HepG2 (cell line): ENCODE data around the gene MRPL48. TPM values are rescaled to one million over a fixed set of nuclear protein-coding genes. Genes with fewer than 3 reads are reported as not detected.

Experiments
- ATAC-seq: fragments of 200-7000 bp; cut with Tn5 transposase; 3 replicates; pipeline ENCODE4 v1.9.1; 2020; ENCODE audit warnings: mild to moderate bottlenecking, moderate library complexity
- BruUV-seq: library from RNA; stranded (reverse); fragments of 400-500 nt; replicated peaks from 2 replicates; lab custom pipeline; 2021; lab: Mats Ljungman, UMichigan
- CTCF ChIA-PET: fragments of 300-600 bp; formaldehyde crosslinking; extraction: SDS; loops from one replicate; lab custom pipeline; 2021; ENCODE audit warnings: low total read pairs, inconsistent platforms, low intra/inter-chr PET ratio; lab: Yijun Ruan, JAX
- POLR2A ChIA-PET: fragments of 350-600 bp; sonication (Branson Sonifier 250); formaldehyde crosslinking; loops from one replicate; lab custom pipeline; 2020; ENCODE audit warnings: antibody characterized with exemption, inconsistent platforms; lab: Yijun Ruan, JAX
- DNase-seq: peaks from one replicate; pipeline ENCODE4 v3.0.0-alpha.2; 2015; ENCODE audit warnings: low spot score
- FAIRE-seq: peaks from 3 replicates; lab custom pipeline; 2011; peaks lifted over from hg19 to GRCh38; lab: Jason Lieb, UNC
- H2AFZ ChIP-seq: one replicate; pipeline ENCODE4 v1.6.1; 2011; ENCODE audit warnings: low read length, inconsistent platforms
- H3K27ac ChIP-seq: fragments of 300-600 bp; 3 replicates; pipeline ENCODE4 v1.8.0; 2011; ENCODE audit warnings: mixed run types, mild to moderate bottlenecking, mixed read lengths, low read length, inconsistent platforms; ENCODE audit not compliant: insufficient read depth; ENCODE audit errors: extremely low read length
- H3K27me3 ChIP-seq, 2 experiments: fragments of 200-600 bp in 1 of 2; 2 replicates in 1 of 2; 3 replicates in 1 of 2; pipeline versions ENCODE4 v1.6.0 to v1.8.0; 2011; ENCODE audit warnings: low read length in 2 of 2, mild to moderate bottlenecking in 2 of 2, moderate library complexity in 2 of 2, inconsistent platforms in 1 of 2; ENCODE audit not compliant: insufficient read depth in 2 of 2, control insufficient read depth in 1 of 2
- H3K36me3 ChIP-seq, 2 experiments: fragments of 200-600 bp in 1 of 2; replicated peaks in 1 of 2; 2 replicates in 1 of 2; 3 replicates in 1 of 2; pipeline versions ENCODE4 v1.5.1 to v1.8.0; 2011; ENCODE audit warnings: low read length in 2 of 2, inconsistent platforms in 1 of 2; ENCODE audit not compliant: insufficient read depth in 2 of 2, control insufficient read depth in 1 of 2
- H3K4me1 ChIP-seq: 2 replicates; pipeline ENCODE4 v1.5.1; 2012; ENCODE audit warnings: low read length, inconsistent platforms; ENCODE audit not compliant: insufficient read depth
- H3K4me2 ChIP-seq: 2 replicates; pipeline ENCODE4 v1.6.0; 2011; ENCODE audit warnings: low read depth, low read length, inconsistent platforms
- H3K4me3 ChIP-seq, 3 experiments: fragments of 200-600 bp in 1 of 3; sonication (generic), shearing (Covaris generic) in 1 of 3; replicated peaks in 1 of 3; 2 replicates each; pipeline ENCODE4 v1.5.1; 2011 to 2016; ENCODE audit warnings: low read length in 3 of 3, inconsistent platforms in 2 of 3, low read depth in 2 of 3, mild to moderate bottlenecking in 2 of 3, control low read depth in 1 of 3, mixed read lengths in 1 of 3; ENCODE audit not compliant: insufficient read depth in 1 of 3
- H3K79me2 ChIP-seq: one replicate; pipeline ENCODE4 v1.6.1; 2011; ENCODE audit warnings: low read length, inconsistent platforms; ENCODE audit not compliant: insufficient read depth
- H3K9ac ChIP-seq: 2 replicates; pipeline ENCODE4 v1.6.0; 2011; ENCODE audit warnings: mild to moderate bottlenecking, low read depth, low read length, inconsistent platforms; ENCODE audit not compliant: insufficient read depth
- H3K9me3 ChIP-seq: 2 replicates; pipeline ENCODE4 v1.5.1; 2012; ENCODE audit warnings: mild to moderate bottlenecking, low read length
- H4K20me1 ChIP-seq: 2 replicates; pipeline ENCODE4 v1.6.0; 2011; ENCODE audit warnings: inconsistent platforms, mild to moderate bottlenecking, low read length, moderate library complexity; ENCODE audit not compliant: insufficient read depth
- ATF6 ChIP-seq: sonication (generic); formaldehyde crosslinking; conservative IDR thresholded peaks from 2 replicates; pipeline ENCODE4 v1.4.0; 2020; ENCODE audit warnings: missing genetic modification reagents
- MED1 ChIP-seq: sonication (generic); formaldehyde crosslinking; IDR thresholded peaks from 2 replicates; pipeline ENCODE4 v1.4.0; 2020; ENCODE audit warnings: missing genetic modification reagents
- NFKBIZ ChIP-seq: IDR thresholded peaks from 2 replicates; pipeline ENCODE4 v1.6.1; 2018; ENCODE audit warnings: missing genetic modification reagents, missing compliant biosample characterization
- SIX4 ChIP-seq: sonication (generic); formaldehyde crosslinking; IDR thresholded peaks from 2 replicates; pipeline ENCODE4 v1.4.0; 2020; ENCODE audit warnings: missing genetic modification reagents
- SP5 ChIP-seq: IDR thresholded peaks from 2 replicates; pipeline ENCODE4 v1.6.1; 2016; ENCODE audit warnings: low read depth, borderline replicate concordance
- TARDBP ChIP-seq: sonication (generic); formaldehyde crosslinking; IDR thresholded peaks from 2 replicates; pipeline ENCODE4 v1.8.0; 2022; ENCODE audit warnings: mild to moderate bottlenecking, missing genetic modification reagents
- ZNF710 ChIP-seq: sonication (generic); formaldehyde crosslinking; IDR thresholded peaks from 2 replicates; pipeline ENCODE4 v1.5.0; 2020; ENCODE audit warnings: mild to moderate bottlenecking, missing genetic modification reagents, borderline replicate concordance
- in situ Hi-C: cut with HindIII; loops from 2 replicates; pipeline ENCODE4 v1.10.0; 2017; ENCODE audit warnings: low pct_unique_long_range_greater_than_20kb; ENCODE audit not compliant: extremely low pct_ligation_motif_present
- intact Hi-C: fragments of 100-400 bp; cut with micrococcal nuclease; formaldehyde crosslinking; loops from one replicate; pipeline ENCODE4 v1.10.0; 2022; ENCODE audit not compliant: unreplicated experiment
- polyA plus RNA-seq, 8 experiments: library from polyadenylated mRNA; depleted of rRNA in 3 of 8; stranded (reverse) in 7 of 8; unstranded in 1 of 8; fragments of >200 nt; fragmentation: Illumina TruSeq in 4 of 8; extraction: Trizol in 4 of 8; gene quantifications; 2 replicates each; pipeline versions ENCODE4 v1.2.1 to v1.2.3, GENCODE V29; 2011 to 2016; ENCODE audit warnings: low read depth in 4 of 8, missing spikeins in 1 of 8, mixed read lengths in 1 of 8; ENCODE audit not compliant: insufficient read depth in 1 of 8
- total RNA-seq, 5 experiments: library from RNA; depleted of rRNA; stranded (reverse); fragments of >200 nt; fragmentation: Illumina TruSeq; extraction: Trizol; gene quantifications; 2 replicates each; pipeline ENCODE4 v1.2.3, GENCODE V29; 2016; ENCODE audit warnings: low read depth in 1 of 5

MRPL48 gene
- total and polyA plus RNA-seq, 2 of the 13 experiments (the other 11 are each of a cell fraction or from before 2014, with no cell fraction given): 61.2 to 67.9 TPM

- Histone ChIP-seq H3K9ac (no peak overlapping the region), H3K27ac (no peak overlapping the region), H3K4me3 (no peak overlapping the region), H3K27me3 (no peaks in the 10 kb centered on the region), H3K4me2 (no peak overlapping the region), H4K20me1 (no peaks in the 10 kb centered on the region), H2AFZ (no peak overlapping the region), H3K79me2 (peaks cover 21% of the 10 kb centered on the region), H3K9me3 (no peaks in the 10 kb centered on the region), H3K4me1 (peaks cover 21% of the 10 kb centered on the region), H3K36me3 (peaks cover 3 to 12% of the 10 kb centered on the region in 2 experiments; a peak in 2 of 5 replicates)
- in situ Hi-C loops: no loop called here
- no peak for FAIRE-seq
- ATAC-seq: no peak
- DNase-seq: no peak
- TF ChIP-seq ATF6 (CRISPR knock-in tag) (no peak), SIX4 (no peak), TARDBP (no peak), ZNF710 (CRISPR knock-in tag) (no peak), MED1 (CRISPR knock-in tag) (no peak), SP5 (CRISPR knock-in tag) (no peak), NFKBIZ (CRISPR knock-in tag) (no peak)
- intact Hi-C loops: no loop called here
- BruUV-seq: no TSS peak
- CTCF ChIA-PET: no interaction called here
- POLR2A ChIA-PET: no interaction called here
These were observed 4.9 kb downstream of the MRPL48 start for GRCh38 chr11:73792584-73792983.
